ENCODE data around the gene COG2. TPM values are rescaled to one million over a fixed set of nuclear protein-coding genes. Genes with fewer than 3 reads are reported as not detected.

Gene COG2
- total and polyA plus RNA-seq, 2 of the 13 experiments (the other 11 are each of a cell fraction or from before 2014, with no cell fraction given) = 16.8 to 36.3 TPM

DNA sequence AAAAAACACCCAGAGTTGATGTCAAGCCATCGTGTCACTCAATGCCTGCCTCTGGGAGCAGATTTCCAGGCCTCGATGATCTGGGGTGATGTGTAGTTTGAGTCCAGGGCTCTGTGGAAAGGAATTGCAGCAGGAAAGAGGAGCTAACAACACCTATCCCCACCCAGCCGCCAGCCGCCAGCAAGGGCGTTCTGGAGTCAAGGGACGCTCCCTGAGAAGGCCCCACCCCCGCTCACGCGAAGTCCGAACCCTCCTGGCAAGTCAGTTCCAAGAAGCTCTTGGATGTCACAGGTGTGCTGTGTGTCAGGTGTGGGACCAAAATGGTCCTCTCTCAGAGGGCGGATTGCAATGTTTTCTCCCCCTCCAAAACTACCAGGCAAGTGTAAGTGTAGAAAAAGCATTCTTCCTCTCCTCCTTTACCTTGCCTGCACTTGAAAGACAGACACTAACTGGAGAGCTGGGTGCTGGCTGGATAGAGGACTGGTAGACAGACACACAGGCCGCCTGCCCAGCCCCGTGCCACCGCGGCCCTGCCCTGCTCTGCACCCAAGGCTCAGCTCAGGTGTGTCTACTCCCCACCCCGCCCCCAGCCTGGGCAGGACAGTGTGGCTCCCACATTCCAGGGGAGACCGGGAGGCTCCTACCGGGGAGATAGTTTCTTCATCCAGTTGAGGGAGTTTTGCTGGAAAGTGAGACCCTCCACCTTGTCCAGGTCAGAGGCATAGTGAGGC, 63.2 kb downstream of the COG2 start (continued):
- TF ChIP-seq, protein P1, sequence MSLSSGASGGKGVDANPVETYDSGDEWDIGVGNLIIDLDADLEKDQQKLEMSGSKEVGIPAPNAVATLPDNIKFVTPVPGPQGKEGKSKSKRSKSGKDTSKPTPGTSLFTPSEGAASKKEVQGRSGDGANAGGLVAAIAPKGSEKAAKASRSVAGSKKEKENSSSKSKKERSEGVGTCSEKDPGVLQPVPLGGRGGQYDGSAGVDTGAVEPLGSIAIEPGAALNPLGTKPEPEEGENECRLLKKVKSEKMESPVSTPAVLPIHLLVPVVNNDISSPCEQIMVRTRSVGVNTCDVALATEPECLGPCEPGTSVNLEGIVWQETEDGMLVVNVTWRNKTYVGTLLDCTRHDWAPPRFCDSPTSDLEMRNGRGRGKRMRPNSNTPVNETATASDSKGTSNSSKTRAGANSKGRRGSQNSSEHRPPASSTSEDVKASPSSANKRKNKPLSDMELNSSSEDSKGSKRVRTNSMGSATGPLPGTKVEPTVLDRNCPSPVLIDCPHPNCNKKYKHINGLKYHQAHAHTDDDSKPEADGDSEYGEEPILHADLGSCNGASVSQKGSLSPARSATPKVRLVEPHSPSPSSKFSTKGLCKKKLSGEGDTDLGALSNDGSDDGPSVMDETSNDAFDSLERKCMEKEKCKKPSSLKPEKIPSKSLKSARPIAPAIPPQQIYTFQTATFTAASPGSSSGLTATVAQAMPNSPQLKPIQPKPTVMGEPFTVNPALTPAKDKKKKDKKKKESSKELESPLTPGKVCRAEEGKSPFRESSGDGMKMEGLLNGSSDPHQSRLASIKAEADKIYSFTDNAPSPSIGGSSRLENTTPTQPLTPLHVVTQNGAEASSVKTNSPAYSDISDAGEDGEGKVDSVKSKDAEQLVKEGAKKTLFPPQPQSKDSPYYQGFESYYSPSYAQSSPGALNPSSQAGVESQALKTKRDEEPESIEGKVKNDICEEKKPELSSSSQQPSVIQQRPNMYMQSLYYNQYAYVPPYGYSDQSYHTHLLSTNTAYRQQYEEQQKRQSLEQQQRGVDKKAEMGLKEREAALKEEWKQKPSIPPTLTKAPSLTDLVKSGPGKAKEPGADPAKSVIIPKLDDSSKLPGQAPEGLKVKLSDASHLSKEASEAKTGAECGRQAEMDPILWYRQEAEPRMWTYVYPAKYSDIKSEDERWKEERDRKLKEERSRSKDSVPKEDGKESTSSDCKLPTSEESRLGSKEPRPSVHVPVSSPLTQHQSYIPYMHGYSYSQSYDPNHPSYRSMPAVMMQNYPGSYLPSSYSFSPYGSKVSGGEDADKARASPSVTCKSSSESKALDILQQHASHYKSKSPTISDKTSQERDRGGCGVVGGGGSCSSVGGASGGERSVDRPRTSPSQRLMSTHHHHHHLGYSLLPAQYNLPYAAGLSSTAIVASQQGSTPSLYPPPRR (CRISPR knock-in tag; IDR thresholded peaks at IDR 0.05; ENCODE audit: borderline replicate concordance) = 0 out of 2 replicates have a peak, but pooled peaks have one; percentile 30
- TF ChIP-seq STAT5B (CRISPR knock-in tag; IDR thresholded peaks at IDR 0.05) (no peak), ZMYM3 (CRISPR knock-in tag; IDR thresholded peaks at IDR 0.05) (no peak), ZNF670 (CRISPR knock-in tag; IDR thresholded peaks at IDR 0.05; ENCODE audit: borderline replicate concordance) (no peak), TAF15 (IDR thresholded peaks at IDR 0.05; ENCODE audit: low read depth, low read length, poor library complexity, severe bottlenecking) (no peak), SIN3B (IDR thresholded peaks at IDR 0.05; ENCODE audit: low read length) (no peak), GABPB1 (CRISPR knock-in tag; IDR thresholded peaks at IDR 0.05) (0 out of 2 replicates have a peak, but pooled peaks have one; percentile 21), ZFP90 (CRISPR knock-in tag; IDR thresholded peaks at IDR 0.05; ENCODE audit: borderline replicate concordance) (no peak), MAF1 (CRISPR knock-in tag; IDR thresholded peaks at IDR 0.05; ENCODE audit: borderline replicate concordance) (no peak), ARNT (IDR thresholded peaks at IDR 0.05) (no peak), IRX3 (CRISPR knock-in tag; IDR thresholded peaks at IDR 0.05; ENCODE audit: borderline replicate concordance, low read depth) (no peak)
- TF ChIP-seq, protein P2, sequence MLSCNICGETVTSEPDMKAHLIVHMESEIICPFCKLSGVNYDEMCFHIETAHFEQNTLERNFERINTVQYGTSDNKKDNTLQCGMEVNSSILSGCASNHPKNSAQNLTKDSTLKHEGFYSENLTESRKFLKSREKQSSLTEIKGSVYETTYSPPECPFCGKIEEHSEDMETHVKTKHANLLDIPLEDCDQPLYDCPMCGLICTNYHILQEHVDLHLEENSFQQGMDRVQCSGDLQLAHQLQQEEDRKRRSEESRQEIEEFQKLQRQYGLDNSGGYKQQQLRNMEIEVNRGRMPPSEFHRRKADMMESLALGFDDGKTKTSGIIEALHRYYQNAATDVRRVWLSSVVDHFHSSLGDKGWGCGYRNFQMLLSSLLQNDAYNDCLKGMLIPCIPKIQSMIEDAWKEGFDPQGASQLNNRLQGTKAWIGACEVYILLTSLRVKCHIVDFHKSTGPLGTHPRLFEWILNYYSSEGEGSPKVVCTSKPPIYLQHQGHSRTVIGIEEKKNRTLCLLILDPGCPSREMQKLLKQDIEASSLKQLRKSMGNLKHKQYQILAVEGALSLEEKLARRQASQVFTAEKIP (CRISPR knock-in tag; IDR thresholded peaks at IDR 0.05; ENCODE audit: borderline replicate concordance) = no peak
- TF ChIP-seq, protein P3, sequence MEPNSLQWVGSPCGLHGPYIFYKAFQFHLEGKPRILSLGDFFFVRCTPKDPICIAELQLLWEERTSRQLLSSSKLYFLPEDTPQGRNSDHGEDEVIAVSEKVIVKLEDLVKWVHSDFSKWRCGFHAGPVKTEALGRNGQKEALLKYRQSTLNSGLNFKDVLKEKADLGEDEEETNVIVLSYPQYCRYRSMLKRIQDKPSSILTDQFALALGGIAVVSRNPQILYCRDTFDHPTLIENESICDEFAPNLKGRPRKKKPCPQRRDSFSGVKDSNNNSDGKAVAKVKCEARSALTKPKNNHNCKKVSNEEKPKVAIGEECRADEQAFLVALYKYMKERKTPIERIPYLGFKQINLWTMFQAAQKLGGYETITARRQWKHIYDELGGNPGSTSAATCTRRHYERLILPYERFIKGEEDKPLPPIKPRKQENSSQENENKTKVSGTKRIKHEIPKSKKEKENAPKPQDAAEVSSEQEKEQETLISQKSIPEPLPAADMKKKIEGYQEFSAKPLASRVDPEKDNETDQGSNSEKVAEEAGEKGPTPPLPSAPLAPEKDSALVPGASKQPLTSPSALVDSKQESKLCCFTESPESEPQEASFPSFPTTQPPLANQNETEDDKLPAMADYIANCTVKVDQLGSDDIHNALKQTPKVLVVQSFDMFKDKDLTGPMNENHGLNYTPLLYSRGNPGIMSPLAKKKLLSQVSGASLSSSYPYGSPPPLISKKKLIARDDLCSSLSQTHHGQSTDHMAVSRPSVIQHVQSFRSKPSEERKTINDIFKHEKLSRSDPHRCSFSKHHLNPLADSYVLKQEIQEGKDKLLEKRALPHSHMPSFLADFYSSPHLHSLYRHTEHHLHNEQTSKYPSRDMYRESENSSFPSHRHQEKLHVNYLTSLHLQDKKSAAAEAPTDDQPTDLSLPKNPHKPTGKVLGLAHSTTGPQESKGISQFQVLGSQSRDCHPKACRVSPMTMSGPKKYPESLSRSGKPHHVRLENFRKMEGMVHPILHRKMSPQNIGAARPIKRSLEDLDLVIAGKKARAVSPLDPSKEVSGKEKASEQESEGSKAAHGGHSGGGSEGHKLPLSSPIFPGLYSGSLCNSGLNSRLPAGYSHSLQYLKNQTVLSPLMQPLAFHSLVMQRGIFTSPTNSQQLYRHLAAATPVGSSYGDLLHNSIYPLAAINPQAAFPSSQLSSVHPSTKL (CRISPR knock-in tag; IDR thresholded peaks at IDR 0.05) = no peak
- TF ChIP-seq, protein P4, sequence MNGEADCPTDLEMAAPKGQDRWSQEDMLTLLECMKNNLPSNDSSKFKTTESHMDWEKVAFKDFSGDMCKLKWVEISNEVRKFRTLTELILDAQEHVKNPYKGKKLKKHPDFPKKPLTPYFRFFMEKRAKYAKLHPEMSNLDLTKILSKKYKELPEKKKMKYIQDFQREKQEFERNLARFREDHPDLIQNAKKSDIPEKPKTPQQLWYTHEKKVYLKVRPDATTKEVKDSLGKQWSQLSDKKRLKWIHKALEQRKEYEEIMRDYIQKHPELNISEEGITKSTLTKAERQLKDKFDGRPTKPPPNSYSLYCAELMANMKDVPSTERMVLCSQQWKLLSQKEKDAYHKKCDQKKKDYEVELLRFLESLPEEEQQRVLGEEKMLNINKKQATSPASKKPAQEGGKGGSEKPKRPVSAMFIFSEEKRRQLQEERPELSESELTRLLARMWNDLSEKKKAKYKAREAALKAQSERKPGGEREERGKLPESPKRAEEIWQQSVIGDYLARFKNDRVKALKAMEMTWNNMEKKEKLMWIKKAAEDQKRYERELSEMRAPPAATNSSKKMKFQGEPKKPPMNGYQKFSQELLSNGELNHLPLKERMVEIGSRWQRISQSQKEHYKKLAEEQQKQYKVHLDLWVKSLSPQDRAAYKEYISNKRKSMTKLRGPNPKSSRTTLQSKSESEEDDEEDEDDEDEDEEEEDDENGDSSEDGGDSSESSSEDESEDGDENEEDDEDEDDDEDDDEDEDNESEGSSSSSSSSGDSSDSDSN (CRISPR knock-in tag; IDR thresholded peaks at IDR 0.05) = peak; percentile 20; the same call in 1 of the 2 replicates
